PC-9 (cell line): Measurements from ENCODE around the gene KRTAP10-3. TPM values are rescaled to one million over a fixed set of nuclear protein-coding genes. Genes with fewer than 3 reads are reported as not detected.

Source experiments
- BruUV-seq: library from RNA; stranded (reverse); fragments of 400-500 nt; replicated peaks from 2 replicates; lab custom pipeline; 2021; lab: Mats Ljungman, UMichigan
- CTCF ChIA-PET: fragments of 300-600 bp; sonication (Branson Sonifier 250); formaldehyde crosslinking; loops from one replicate; lab custom pipeline; 2022; ENCODE audit warnings: antibody characterized with exemption; lab: Charles Lee
- POLR2A ChIA-PET: fragments of 300-600 bp; sonication (Branson Sonifier 250); formaldehyde crosslinking; loops from one replicate; lab custom pipeline; 2022; ENCODE audit warnings: antibody characterized with exemption; ENCODE audit not compliant: unreplicated experiment; lab: Charles Lee
- DNase-seq, 2 experiments: peaks; one replicate each; pipeline versions ENCODE4 v3.0.0 to v3.0.0-alpha.2; 2015 to 2022; ENCODE audit warnings: mixed read lengths in 1 of 2
- H2AFZ ChIP-seq: fragments of 200-600 bp; sonication (generic); 2 replicates; pipeline ENCODE4 v1.8.1; 2017; ENCODE audit warnings: antibody characterized with exemption
- H3F3A ChIP-seq: fragments of 200-600 bp; sonication (generic); 2 replicates; pipeline ENCODE4 v1.8.1; 2017; ENCODE audit warnings: antibody characterized with exemption, mild to moderate bottlenecking, low read depth; ENCODE audit not compliant: insufficient read depth
- H3K27ac ChIP-seq: fragments of 200-600 bp; sonication (generic); 2 replicates; pipeline ENCODE4 v1.6.1; 2016; ENCODE audit warnings: mixed run types
- H3K27me3 ChIP-seq: fragments of 200-600 bp; sonication (generic); 2 replicates; pipeline ENCODE4 v1.6.1; 2016; ENCODE audit warnings: low read depth, mixed run types; ENCODE audit not compliant: insufficient read depth
- H3K36me3 ChIP-seq: fragments of 200-600 bp; sonication (generic); 2 replicates; pipeline ENCODE4 v1.6.1; 2016; ENCODE audit warnings: low read depth, mixed run types
- H3K4me1 ChIP-seq: fragments of 200-600 bp; sonication (generic); replicated peaks from 2 replicates; pipeline ENCODE4 v1.6.1; 2016; ENCODE audit warnings: mixed run types; ENCODE audit not compliant: insufficient read depth
- H3K4me2 ChIP-seq: fragments of 200-600 bp; sonication (generic); 2 replicates; pipeline ENCODE4 v1.6.1; 2017; ENCODE audit warnings: mixed run types
- H3K4me3 ChIP-seq: fragments of 200-600 bp; sonication (generic); 2 replicates; pipeline ENCODE4 v1.6.1; 2016; ENCODE audit warnings: mixed run types
- H3K79me2 ChIP-seq: fragments of 200-600 bp; sonication (generic); 2 replicates; pipeline ENCODE4 v1.6.1; 2017; ENCODE audit warnings: low read depth, mixed run types
- H3K9me2 ChIP-seq: fragments of 200-600 bp; sonication (generic); 2 replicates; pipeline ENCODE4 v1.8.1; 2017; ENCODE audit warnings: mild to moderate bottlenecking; ENCODE audit not compliant: insufficient read depth
- H3K9me3 ChIP-seq: fragments of 200-600 bp; sonication (generic); 2 replicates; pipeline ENCODE4 v1.8.1; 2016; ENCODE audit warnings: low read depth; ENCODE audit not compliant: insufficient read depth
- H4K20me1 ChIP-seq: fragments of 200-600 bp; sonication (generic); 2 replicates; pipeline ENCODE4 v1.8.1; 2017; ENCODE audit not compliant: insufficient read depth
- CTCF ChIP-seq: fragments of 200-600 bp; sonication (generic); conservative IDR thresholded peaks from 2 replicates; pipeline ENCODE4 v1.6.1; 2017; ENCODE audit warnings: mixed run types, antibody characterized with exemption, mild to moderate bottlenecking, moderate library complexity
- EZH2 ChIP-seq: fragments of 200-600 bp; sonication (generic); IDR thresholded peaks from 2 replicates; pipeline ENCODE4 v1.8.0; 2017; ENCODE audit warnings: antibody characterized with exemption, low read depth
- intact Hi-C: fragments of 100-400 bp; cut with micrococcal nuclease; formaldehyde crosslinking; loops from one replicate; pipeline ENCODE4 v1.10.0; 2022; ENCODE audit not compliant: unreplicated experiment
- total RNA-seq: library from RNA; stranded (reverse); gene quantifications from 2 replicates; pipeline ENCODE4 v1.2.3, GENCODE V29; 2021

KRTAP10-3 gene
- total RNA-seq, 1 experiment from 2014 or later: not detected

DNA sequence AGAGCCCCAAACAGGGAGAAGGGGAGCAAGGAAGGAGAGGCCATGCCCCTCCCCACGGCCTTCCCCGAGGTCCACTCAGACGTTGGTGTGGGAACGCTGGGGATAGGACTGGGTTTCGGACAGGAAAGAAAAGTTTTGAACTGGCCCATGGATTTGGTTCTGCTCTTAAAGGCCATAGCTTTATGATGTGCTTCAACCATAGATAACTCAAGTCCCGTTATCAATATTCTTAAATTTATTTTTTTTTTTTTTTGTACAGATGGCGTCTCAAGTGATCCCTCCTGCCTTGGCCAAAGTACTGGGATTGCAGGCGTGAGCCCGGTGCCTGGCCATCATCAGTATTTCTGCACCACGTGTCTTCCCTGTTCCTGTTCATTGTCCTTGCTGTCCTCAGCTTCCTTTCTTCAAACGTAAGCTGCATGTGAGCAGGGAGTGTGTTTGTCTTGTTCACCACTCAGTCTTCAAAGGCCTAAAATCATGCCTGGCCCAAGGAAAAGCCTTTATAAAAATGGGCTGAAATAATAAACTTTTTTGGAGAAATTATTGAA lies 17.8 kb downstream of the KRTAP10-3 start:
- Histone ChIP-seq H3K79me2 (no peaks in the 10 kb centered on the region), H3K4me3 (no peak overlapping the region), H3K4me1 (no peaks in the 10 kb centered on the region), H3K27ac (no peak overlapping the region), H3K36me3 (no peaks in the 10 kb centered on the region), H3K9me3 (peaks cover 3% of the 10 kb centered on the region; the same call in 1 of the 2 replicates), H2AFZ (no peak overlapping the region), H4K20me1 (no peaks in the 10 kb centered on the region), H3K27me3 (peaks cover 31% of the 10 kb centered on the region), H3K4me2 (no peak overlapping the region), H3F3A (no peaks in the 10 kb centered on the region), H3K9me2 (no peaks in the 10 kb centered on the region)
- DNase-seq: no peak
- CTCF ChIA-PET: no interaction called here
- no peak for TF ChIP-seq CTCF
- no peak for TF ChIP-seq EZH2
- POLR2A ChIA-PET: no interaction called here
- intact Hi-C loops: no loop called here
- no TSS peak for BruUV-seq

DNA sequence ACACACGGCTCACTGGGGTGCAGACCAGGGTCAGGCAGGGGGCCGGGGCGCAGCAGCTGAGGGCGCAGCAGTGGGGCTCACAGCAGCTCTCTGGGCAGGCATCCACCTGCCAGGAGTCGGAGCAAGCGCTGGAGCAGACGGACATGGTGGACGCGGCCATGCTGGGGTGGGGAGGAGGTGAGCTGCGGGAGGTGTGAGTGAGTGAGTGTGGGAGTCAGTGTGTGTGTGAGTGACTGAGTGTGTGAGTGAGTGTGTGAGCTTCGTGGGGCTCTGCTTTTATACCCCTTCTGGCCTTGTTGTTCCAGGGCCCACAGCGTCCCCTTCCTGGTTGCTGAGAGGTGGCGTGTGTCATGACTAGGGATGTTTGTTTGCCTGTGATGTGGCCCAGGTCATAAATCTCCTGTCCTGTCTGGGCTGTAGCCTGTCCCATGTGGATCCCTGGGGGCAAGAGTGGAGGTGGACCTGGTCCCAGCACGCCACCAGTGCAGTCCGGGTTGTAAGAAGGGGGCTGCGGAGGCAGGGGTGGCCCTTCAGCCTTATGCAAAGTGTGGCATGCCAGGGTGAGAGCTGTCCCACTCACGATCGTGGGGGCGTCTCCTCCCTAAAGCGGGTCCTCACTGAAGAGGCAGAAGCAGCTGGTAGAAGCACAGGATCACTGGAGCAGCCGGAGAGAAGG lies 18.5 kb downstream of the KRTAP10-3 start, which contains the start of gene KRTAP10-1:
Gene KRTAP10-1, minus strand, starts transcription at position 205 of the 676 bp plus-strand sequence. Its CDS starts 45 bp downstream, at position 160.
- peaks cover 31% of the 10 kb centered on the region for H3K27me3 ChIP-seq
- no peaks in the 10 kb centered on the region for H3K36me3 ChIP-seq
- H3K4me1 ChIP-seq: no peaks in the 10 kb centered on the region
- BruUV-seq: no TSS peak
- no peak within 1 kb of the TSS for H2AFZ ChIP-seq
- no peaks in the 10 kb centered on the region for H3K9me2 ChIP-seq
- no peak within 1 kb of the TSS for H3K4me2 ChIP-seq
- H3F3A ChIP-seq: no peaks in the 10 kb centered on the region
- POLR2A ChIA-PET: no interaction called here
- CTCF ChIA-PET: no interaction called here
- no peaks in the 10 kb centered on the region for H4K20me1 ChIP-seq
- H3K4me3 ChIP-seq: no peak within 1 kb of the TSS
- H3K9me3 ChIP-seq: peaks cover 3% of the 10 kb centered on the region; the same call in 1 of the 2 replicates
- H3K79me2 ChIP-seq: no peaks in the 10 kb centered on the region
- intact Hi-C loops: no loop called here
- no peak for DNase-seq
- TF ChIP-seq CTCF (no peak), EZH2 (no peak)
- H3K27ac ChIP-seq: no peak within 1 kb of the TSS

GRCh38 chr21:44539046-44539445 lies 19.5 kb downstream of the KRTAP10-3 start:
- H3K27ac ChIP-seq: no peak overlapping the region
- peaks cover 3% of the 10 kb centered on the region; the same call in 1 of the 2 replicates for H3K9me3 ChIP-seq
- no peak overlapping the region for H3K4me2 ChIP-seq
- no peaks in the 10 kb centered on the region for H3F3A ChIP-seq
- peaks cover 31% of the 10 kb centered on the region for H3K27me3 ChIP-seq
- H2AFZ ChIP-seq: no peak overlapping the region
- no peak for DNase-seq
- no peaks in the 10 kb centered on the region for H4K20me1 ChIP-seq
- H3K9me2 ChIP-seq: no peaks in the 10 kb centered on the region
- H3K36me3 ChIP-seq: no peaks in the 10 kb centered on the region
- no peaks in the 10 kb centered on the region for H3K4me1 ChIP-seq
- intact Hi-C loops: no loop called here
- ChIA-PET POLR2A (interaction anchor here (0.7 kb wide), 1 partner anchor 553 kb away, joined by 4 read pairs; no protein-coding TSS in a partner anchor), CTCF (no interaction called here)
- no peak for TF ChIP-seq CTCF
- no peak for TF ChIP-seq EZH2
- H3K79me2 ChIP-seq: no peaks in the 10 kb centered on the region
- no peak overlapping the region for H3K4me3 ChIP-seq
- no TSS peak for BruUV-seq
